Measurements from ENCODE around the gene ANKS1A.

ANKS1A gene

DNA sequence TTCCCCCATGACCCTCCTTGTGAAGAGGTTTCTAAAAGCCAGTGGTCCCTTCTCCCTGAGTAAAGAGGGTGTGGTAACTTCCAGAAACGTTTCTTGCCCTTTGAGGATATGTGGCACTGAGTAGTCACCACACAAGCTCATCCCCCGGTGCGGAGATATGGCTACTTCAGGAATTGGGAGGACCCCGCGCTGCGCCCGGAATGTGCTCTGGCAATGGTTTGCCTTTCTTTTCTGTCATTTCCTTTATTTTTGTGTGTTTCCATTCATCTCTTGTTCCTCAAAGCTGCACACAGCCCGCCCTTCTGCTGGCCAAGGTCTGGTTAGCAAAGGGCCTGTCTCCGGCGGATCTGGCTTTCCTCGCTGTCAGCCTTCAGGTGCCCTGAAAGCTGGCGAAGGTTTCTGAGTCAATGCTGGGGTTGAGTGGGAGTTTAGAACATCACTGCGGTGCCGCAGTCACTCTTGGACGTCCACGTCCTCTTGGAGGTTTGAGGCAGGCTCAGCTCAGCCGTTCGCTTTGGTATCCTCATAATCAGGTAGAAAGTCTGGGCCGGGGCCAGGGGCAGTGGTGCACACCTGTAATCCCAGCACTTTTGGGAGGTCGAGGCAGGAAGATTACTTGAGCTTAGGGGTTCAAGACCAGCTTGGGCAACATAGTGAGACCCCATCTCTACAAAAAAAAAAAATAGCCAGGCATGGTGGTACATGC is 184.9 kb downstream of the ANKS1A start:
- Histone ChIP-seq H3K27ac (ENCODE audit: low read length) (no peak overlapping the region), H3K36me3 (ENCODE audit: control insufficient read depth, insufficient read depth, low read length) (peaks cover 3% of the 10 kb centered on the region; the same call in 1 of the 2 replicates), H3K4me3 (ENCODE audit: low read length) (no peak overlapping the region), H3K9me3 (ENCODE audit: control insufficient read depth, insufficient read depth, low read length) (no peaks in the 10 kb centered on the region), H3K27me3 (ENCODE audit: control insufficient read depth, insufficient read depth, low read length) (no peaks in the 10 kb centered on the region), H3K4me1 (ENCODE audit: control insufficient read depth, insufficient read depth, low read length) (peaks cover 5% of the 10 kb centered on the region)
- no CpG with 5 or more reads among the region's 20 CpGs for WGBS (ENCODE audit: insufficient coverage, insufficient read length)
- no peak for DNase-seq (ENCODE audit: low read depth, low spot score)

DNA sequence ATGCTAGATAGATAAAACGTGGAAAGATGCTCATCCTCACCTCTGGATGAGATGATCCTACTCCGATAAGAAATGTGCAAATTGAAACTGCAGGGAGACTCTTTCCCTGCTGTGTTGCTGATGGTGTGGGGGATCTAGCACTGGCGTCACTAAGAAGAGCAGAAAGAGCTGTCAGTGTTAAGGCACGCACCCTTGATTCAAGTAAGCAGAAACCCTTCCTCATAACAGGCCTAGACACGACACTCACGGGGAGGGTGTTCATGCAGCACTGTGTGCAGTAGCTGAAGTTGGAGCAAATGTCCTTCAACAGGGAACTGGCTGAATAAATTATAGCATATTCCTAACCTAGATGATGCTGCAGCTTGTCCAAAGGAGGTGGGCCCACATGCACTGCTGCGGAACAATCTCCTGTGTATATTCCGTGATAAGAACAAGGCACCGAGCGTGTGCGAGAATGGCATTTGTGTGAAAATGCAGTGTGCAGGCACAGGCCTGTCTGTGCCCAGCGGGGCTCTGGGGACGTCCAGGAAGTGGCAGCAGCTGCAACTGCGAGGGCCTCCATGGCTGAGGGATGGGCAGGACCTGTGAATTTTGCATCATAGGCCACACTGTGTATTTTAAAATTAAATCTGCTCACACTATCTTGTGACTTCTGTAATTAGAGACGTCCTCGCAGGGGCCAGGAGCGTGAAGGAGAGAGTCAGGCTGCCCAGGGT is 188.1 kb downstream of the ANKS1A start:
- H3K27me3 ChIP-seq (ENCODE audit: control insufficient read depth, insufficient read depth, low read length) = no peaks in the 10 kb centered on the region
- H3K4me1 ChIP-seq (ENCODE audit: control insufficient read depth, insufficient read depth, low read length) = no peaks in the 10 kb centered on the region; the same call in 1 of the 2 replicates
- H3K36me3 ChIP-seq (ENCODE audit: control insufficient read depth, insufficient read depth, low read length) = peaks cover 4% of the 10 kb centered on the region; the same call in 1 of the 2 replicates
- DNase-seq (ENCODE audit: low read depth, low spot score) = no peak
- no peak overlapping the region for H3K27ac ChIP-seq (ENCODE audit: low read length)
- H3K4me3 ChIP-seq (ENCODE audit: low read length) = no peak overlapping the region
- WGBS (ENCODE audit: insufficient coverage, insufficient read length) = no CpG with 5 or more reads among the region's 17 CpGs
- no peaks in the 10 kb centered on the region for H3K9me3 ChIP-seq (ENCODE audit: control insufficient read depth, insufficient read depth, low read length)

DNA sequence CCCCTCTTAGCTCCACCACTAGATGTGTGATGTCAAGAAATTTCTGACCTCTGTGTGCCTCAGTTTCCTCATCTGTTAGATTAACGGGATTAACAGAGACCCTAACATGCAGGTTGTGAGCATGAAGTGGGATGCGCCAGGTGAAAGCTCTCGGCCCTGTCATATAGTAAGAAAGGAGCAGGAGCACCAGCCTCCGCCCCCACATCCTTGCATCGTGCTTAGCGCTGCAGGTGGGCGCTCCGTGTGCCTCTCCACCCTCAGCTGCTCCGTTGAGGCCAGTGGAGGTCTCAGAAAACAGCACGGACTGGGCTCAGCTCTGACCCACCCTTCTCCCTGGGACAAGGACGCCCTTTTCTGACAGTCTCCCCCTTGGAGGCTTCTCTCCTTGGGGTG is 188.7 kb downstream of the ANKS1A start:
- Histone ChIP-seq H3K9me3 (ENCODE audit: control insufficient read depth, insufficient read depth, low read length) (no peaks in the 10 kb centered on the region), H3K4me3 (ENCODE audit: low read length) (no peak overlapping the region), H3K4me1 (ENCODE audit: control insufficient read depth, insufficient read depth, low read length) (no peaks in the 10 kb centered on the region; the same call in 1 of the 2 replicates), H3K36me3 (ENCODE audit: control insufficient read depth, insufficient read depth, low read length) (0 out of 2 replicates have a peak, but pooled peaks cover 4% of the 10 kb centered on the region), H3K27me3 (ENCODE audit: control insufficient read depth, insufficient read depth, low read length) (no peaks in the 10 kb centered on the region), H3K27ac (ENCODE audit: low read length) (no peak overlapping the region)
- no CpG with 5 or more reads among the region's 11 CpGs for WGBS (ENCODE audit: insufficient coverage, insufficient read length)
- DNase-seq (ENCODE audit: low read depth, low spot score) = no peak

DNA sequence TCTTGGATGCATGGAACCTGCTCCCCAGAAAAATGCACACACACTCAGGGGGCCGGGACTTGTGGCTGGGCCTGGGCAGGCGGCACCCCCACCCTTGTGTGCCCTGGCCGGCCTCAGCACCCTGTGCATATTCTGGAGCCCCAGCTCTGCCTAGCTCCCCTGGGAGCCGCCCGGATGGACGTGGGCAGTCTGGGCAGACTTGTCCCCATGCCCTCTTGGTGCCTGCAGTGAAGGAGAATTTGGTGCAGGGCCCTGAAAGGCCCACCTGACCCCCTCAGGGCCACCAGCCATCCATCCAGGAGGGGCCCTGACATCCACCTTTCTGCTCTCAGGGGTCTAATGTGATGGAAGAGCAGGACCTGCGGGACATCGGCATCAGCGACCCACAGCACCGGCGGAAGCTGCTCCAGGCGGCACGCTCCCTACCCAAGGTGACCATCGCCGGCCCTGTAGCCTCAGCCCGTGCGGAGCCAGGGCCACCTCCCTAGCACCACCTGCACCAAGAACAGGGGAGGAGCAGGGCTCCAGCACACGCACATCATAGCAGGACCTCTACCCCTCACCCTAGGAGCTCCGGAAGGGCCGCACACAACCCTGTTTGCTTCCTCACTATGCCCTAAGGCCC is 189.3 kb downstream of the ANKS1A start:
- Histone ChIP-seq H3K4me3 (ENCODE audit: low read length) (no peak overlapping the region; the same call in 1 of the 2 replicates), H3K27ac (ENCODE audit: low read length) (no peak overlapping the region), H3K36me3 (ENCODE audit: control insufficient read depth, insufficient read depth, low read length) (0 out of 2 replicates have a peak, but pooled peaks cover 4% of the 10 kb centered on the region), H3K9me3 (ENCODE audit: control insufficient read depth, insufficient read depth, low read length) (no peaks in the 10 kb centered on the region), H3K27me3 (ENCODE audit: control insufficient read depth, insufficient read depth, low read length) (no peaks in the 10 kb centered on the region), H3K4me1 (ENCODE audit: control insufficient read depth, insufficient read depth, low read length) (no peaks in the 10 kb centered on the region; the same call in 1 of the 2 replicates)
- WGBS (ENCODE audit: insufficient coverage, insufficient read length) = no CpG with 5 or more reads among the region's 20 CpGs
- no peak for DNase-seq (ENCODE audit: low read depth, low spot score)

DNA sequence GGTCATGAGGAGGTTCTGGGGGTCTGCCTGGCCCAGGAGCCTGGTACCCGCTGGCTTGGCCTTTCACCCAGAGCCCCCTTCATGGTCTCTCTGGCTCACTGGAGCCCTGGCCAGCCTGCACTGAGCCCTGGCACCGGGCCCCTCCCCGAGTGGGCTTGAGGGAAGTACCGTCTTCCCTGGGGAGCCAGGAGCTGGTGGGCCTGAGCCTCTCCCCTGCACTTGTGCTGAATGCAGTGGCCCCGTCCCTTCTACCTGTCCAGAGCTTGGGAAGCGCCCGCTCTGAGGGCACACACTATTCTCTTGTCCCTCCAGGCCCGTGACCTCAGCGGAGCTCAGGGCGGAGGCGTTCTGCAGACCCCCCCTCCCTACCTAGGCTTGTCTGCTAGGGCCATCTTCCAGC is 189.8 kb downstream of the ANKS1A start:
- no peak overlapping the region for H3K27ac ChIP-seq (ENCODE audit: low read length)
- whole genome bisulfite sequencing (ENCODE audit: insufficient coverage, insufficient read length) = no CpG with 5 or more reads among the region's 11 CpGs
- no peak for DNase-seq (ENCODE audit: low read depth, low spot score)
- H3K4me1 ChIP-seq (ENCODE audit: control insufficient read depth, insufficient read depth, low read length) = no peaks in the 10 kb centered on the region; the same call in 1 of the 2 replicates
- H3K27me3 ChIP-seq (ENCODE audit: control insufficient read depth, insufficient read depth, low read length) = no peaks in the 10 kb centered on the region
- H3K9me3 ChIP-seq (ENCODE audit: control insufficient read depth, insufficient read depth, low read length) = no peaks in the 10 kb centered on the region
- H3K4me3 ChIP-seq (ENCODE audit: low read length) = no peak overlapping the region
- 0 out of 2 replicates have a peak, but pooled peaks cover 4% of the 10 kb centered on the region for H3K36me3 ChIP-seq (ENCODE audit: control insufficient read depth, insufficient read depth, low read length)

DNA sequence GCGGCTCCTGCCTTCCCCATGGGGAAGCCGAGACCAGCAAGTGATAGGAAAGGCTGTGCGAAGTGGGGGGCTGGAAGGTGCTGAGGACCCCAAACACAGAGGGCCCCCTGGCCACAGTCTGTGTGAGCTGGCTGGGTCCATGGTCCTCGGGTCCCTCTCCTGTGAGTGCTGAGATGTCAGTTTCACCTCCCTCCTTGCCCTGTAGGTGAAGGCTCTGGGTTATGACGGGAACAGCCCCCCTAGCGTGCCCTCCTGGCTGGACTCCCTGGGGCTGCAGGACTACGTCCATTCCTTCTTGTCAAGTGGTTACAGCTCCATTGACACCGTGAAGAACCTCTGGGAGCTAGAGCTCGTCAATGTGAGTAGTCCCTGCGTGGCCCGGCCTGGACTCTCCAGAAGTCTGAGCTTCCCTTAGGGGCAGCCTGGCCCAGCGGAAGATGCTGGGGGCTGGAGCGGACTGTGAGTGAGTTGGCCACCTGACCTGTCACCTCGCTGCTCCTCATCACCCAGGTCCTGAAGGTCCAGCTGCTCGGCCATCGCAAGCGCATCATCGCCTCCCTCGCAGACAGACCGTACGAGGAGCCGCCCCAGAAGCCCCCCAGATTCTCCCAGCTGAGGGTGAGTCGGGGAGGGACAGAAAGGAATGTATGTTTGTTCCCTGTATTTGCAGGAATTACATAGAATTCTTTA is 190.4 kb downstream of the ANKS1A start:
- no peaks in the 10 kb centered on the region; the same call in 1 of the 2 replicates for H3K4me1 ChIP-seq (ENCODE audit: control insufficient read depth, insufficient read depth, low read length)
- H3K4me3 ChIP-seq (ENCODE audit: low read length) = no peak overlapping the region
- DNase-seq (ENCODE audit: low read depth, low spot score) = no peak
- no peak overlapping the region for H3K27ac ChIP-seq (ENCODE audit: low read length)
- 0 out of 2 replicates have a peak, but pooled peaks cover 4% of the 10 kb centered on the region for H3K36me3 ChIP-seq (ENCODE audit: control insufficient read depth, insufficient read depth, low read length)
- no peaks in the 10 kb centered on the region for H3K9me3 ChIP-seq (ENCODE audit: control insufficient read depth, insufficient read depth, low read length)
- H3K27me3 ChIP-seq (ENCODE audit: control insufficient read depth, insufficient read depth, low read length) = no peaks in the 10 kb centered on the region
- WGBS (ENCODE audit: insufficient coverage, insufficient read length) = no CpG with 5 or more reads among the region's 23 CpGs

GRCh38 chr6:35080016-35080680 is 191.1 kb downstream of the ANKS1A start:
- Histone ChIP-seq H3K4me3 (ENCODE audit: low read length) (no peak overlapping the region), H3K4me1 (ENCODE audit: control insufficient read depth, insufficient read depth, low read length) (no peaks in the 10 kb centered on the region; the same call in 1 of the 2 replicates), H3K27me3 (ENCODE audit: control insufficient read depth, insufficient read depth, low read length) (no peaks in the 10 kb centered on the region), H3K27ac (ENCODE audit: low read length) (no peak overlapping the region), H3K36me3 (ENCODE audit: control insufficient read depth, insufficient read depth, low read length) (0 out of 2 replicates have a peak, but pooled peaks cover 6% of the 10 kb centered on the region), H3K9me3 (ENCODE audit: control insufficient read depth, insufficient read depth, low read length) (no peaks in the 10 kb centered on the region)
- WGBS (ENCODE audit: insufficient coverage, insufficient read length) = no CpG with 5 or more reads among the region's 13 CpGs
- no peak for DNase-seq (ENCODE audit: low read depth, low spot score)

GRCh38 chr6:35080821-35081425 is 191.9 kb downstream of the ANKS1A start:
- Histone ChIP-seq H3K27ac (ENCODE audit: low read length) (no peak overlapping the region), H3K4me1 (ENCODE audit: control insufficient read depth, insufficient read depth, low read length) (no peaks in the 10 kb centered on the region; the same call in 1 of the 2 replicates), H3K4me3 (ENCODE audit: low read length) (no peak overlapping the region), H3K9me3 (ENCODE audit: control insufficient read depth, insufficient read depth, low read length) (no peaks in the 10 kb centered on the region), H3K27me3 (ENCODE audit: control insufficient read depth, insufficient read depth, low read length) (no peaks in the 10 kb centered on the region), H3K36me3 (ENCODE audit: control insufficient read depth, insufficient read depth, low read length) (peaks cover 6% of the 10 kb centered on the region; the same call in 1 of the 2 replicates)
- WGBS (ENCODE audit: insufficient coverage, insufficient read length) = no CpG with 5 or more reads among the region's 21 CpGs
- DNase-seq (ENCODE audit: low read depth, low spot score) = no peak

- no peaks in the 10 kb centered on the region; the same call in 1 of the 2 replicates for H3K4me1 ChIP-seq (ENCODE audit: control insufficient read depth, insufficient read depth, low read length)
- no peak overlapping the region for H3K4me3 ChIP-seq (ENCODE audit: low read length)
- no peak for DNase-seq (ENCODE audit: low read depth, low spot score)
- H3K27ac ChIP-seq (ENCODE audit: low read length) = no peak overlapping the region
- H3K9me3 ChIP-seq (ENCODE audit: control insufficient read depth, insufficient read depth, low read length) = no peaks in the 10 kb centered on the region
- WGBS (ENCODE audit: insufficient coverage, insufficient read length) = no CpG with 5 or more reads among the region's 13 CpGs
- H3K27me3 ChIP-seq (ENCODE audit: control insufficient read depth, insufficient read depth, low read length) = no peaks in the 10 kb centered on the region
- H3K36me3 ChIP-seq (ENCODE audit: control insufficient read depth, insufficient read depth, low read length) = peaks cover 6% of the 10 kb centered on the region; the same call in 1 of the 2 replicates
Measured at GRCh38 chr6:35081426-35081851, 192.4 kb downstream of the ANKS1A start.

Data from iPS DF 6.9 (cell line).